Measurements from ENCODE around the gene CAAP1. TPM values are rescaled to one million over a fixed set of nuclear protein-coding genes. Genes with fewer than 3 reads are reported as not detected.
"Not testable (repeated sequence)": the region's sequence is repeated elsewhere in the genome, so short reads cannot be mapped to it uniquely, and the experiment has no call there.

CAAP1 gene, protein sequence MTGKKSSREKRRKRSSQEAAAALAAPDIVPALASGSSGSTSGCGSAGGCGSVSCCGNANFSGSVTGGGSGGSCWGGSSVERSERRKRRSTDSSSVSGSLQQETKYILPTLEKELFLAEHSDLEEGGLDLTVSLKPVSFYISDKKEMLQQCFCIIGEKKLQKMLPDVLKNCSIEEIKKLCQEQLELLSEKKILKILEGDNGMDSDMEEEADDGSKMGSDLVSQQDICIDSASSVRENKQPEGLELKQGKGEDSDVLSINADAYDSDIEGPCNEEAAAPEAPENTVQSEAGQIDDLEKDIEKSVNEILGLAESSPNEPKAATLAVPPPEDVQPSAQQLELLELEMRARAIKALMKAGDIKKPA
- 1 to 10 TPM; 5.4 to 7.6 (median 6.1) TPM for polyA plus RNA-seq

DNA sequence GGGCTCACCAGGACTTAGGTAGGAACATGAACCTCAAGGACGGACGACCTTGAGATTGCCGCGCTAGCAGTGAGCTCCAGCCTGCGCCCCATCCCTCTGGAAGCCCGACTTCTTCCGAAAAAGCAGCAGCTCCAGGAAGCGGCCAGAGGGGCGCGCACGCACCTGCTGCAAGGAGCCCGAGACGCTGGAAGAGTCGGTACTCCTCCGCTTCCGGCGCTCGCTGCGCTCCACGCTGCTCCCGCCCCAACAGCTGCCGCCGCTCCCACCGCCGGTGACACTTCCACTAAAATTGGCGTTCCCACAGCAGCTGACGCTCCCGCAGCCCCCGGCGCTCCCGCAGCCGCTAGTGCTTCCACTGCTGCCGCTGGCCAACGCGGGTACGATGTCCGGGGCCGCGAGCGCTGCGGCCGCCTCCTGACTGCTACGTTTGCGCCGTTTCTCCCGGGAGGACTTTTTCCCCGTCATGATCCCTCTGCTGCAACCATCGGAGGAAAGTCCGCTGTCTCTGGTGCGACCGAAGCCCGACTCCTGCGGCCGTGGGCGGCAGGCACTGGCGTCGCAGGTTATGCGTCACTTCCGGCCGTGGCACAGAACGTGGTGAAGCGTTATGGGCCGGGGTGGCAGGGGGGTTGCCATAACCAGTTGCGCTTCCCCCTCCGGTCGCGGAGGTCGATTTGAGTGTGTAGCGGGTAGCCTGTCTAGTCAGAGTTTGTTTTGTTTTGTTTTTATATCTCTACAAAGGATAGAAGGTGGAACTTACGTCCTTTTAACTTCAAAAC lies at the start of gene CAAP1:
Gene CAAP1 (minus strand): TSS at position 552 of the 779 bp plus-strand sequence. CDS start 87 bp downstream, at position 465.
- peak within 1 kb of the TSS; percentile 90 for H3K27ac ChIP-seq (ENCODE audit: low read depth, low read length)
- WGBS, 3 donors = 0 to 1% (median 0%) methylated on average over 70 of the region's 70 CpGs

DNA sequence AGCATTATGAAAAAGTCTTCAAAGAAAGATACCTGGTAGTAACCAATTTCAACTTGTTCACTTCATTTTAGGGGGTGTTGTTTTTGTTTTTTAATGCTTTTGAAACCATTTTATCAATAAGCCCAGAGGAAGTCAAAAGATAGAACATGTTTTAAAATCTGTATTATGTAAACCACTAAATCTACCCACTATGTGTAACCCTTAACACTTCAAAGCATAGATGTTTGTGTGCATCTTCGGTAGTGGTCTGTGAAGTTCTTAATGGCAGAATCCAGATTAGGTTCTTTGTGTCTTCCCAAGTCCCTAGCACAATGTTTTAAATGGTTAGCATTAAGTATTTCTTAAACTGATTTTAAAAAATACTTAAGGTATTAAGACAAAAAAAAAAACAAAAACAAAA lies 48.2 kb upstream of the CAAP1 start:
- WGBS, 3 donors = 92 to 96% (median 94%) methylated on average over 1 of the region's 1 CpG
- H3K27ac ChIP-seq (ENCODE audit: low read depth, low read length) = no peak overlapping the region

DNA sequence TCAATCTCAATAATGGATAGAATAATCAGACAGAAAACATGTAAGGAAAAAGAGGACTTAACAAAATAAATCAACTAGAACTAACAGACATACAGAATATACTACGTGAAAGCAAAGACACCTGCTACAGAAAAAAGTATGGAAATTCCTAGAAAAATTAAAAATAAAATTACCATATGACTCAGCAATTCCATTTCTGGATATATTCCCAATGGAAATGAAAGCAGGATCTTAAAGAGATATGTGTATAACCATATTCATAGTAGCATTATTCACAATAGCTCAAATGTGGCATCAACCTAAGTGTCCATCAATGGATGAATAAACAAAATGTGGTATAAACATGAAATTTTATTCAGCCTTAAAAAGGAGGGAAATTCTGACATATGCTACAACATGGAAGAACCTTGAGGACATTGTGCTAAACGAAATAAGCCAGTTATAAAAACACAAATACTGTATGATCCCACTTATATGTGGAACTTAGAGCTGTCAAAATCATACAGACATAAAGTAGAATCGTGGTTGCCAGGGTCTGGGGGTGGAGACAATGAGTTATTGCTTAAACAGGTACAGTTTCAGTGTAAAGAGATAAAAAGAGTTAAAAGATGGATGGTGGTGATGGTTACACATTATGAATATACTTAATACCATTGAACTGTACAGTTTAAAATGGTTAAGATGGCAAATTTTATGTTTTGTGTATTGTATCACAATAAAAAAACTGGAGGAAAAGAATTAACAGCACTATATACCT lies 47.5 kb upstream of the CAAP1 start:
- no peak overlapping the region for H3K27ac ChIP-seq (ENCODE audit: low read depth, low read length)
- 77 to 88% (median 81%) methylated on average over 3 of the region's 3 CpGs for WGBS, 3 donors

DNA sequence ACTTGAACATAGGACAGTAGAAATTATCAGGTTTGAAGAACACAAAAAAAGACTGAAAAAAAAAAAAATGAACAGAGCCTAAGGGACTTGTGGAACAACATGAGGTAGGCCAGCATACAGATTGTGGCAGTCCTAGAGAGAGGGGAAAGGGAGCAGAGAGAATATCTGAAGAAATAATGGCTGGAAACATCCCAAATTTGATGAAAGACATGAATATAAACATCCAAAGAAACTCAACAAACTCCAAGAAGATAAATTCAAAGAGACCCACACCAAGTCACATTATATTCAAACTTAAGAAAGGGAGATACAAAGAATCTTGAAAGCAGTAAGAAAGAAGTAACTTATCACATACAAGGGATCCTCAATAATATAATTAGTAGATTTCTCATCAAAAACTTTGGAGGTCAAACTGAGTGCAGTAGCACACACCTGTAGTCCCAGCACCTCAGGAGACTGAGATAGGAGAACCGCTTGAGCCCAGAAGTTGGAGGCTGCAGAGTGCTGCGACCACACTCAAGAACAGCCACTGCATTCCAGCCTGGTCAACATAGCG lies 45.3 kb upstream of the CAAP1 start:
- no peak overlapping the region for H3K27ac ChIP-seq (ENCODE audit: low read depth, low read length)
- 98 to 99% (median 99%) methylated on average over 3 of the region's 3 CpGs for WGBS, 3 donors

DNA sequence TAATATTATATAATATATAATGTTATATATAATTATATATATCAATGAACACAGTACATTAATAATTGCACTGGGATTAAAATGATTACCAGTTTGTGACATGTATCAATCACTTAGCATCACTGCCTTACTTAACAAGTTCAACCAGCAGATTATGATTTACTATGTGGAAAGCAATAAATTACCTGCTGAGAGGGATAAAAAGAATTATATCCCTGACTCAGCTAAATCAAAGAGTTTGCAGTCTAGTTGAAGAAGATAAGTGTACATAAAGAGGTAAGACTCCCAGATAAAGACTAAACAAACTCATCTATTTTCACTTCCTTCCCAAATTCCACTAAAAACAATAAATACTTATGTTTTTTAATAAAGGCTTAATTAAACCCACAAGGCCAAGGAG lies 43.2 kb upstream of the CAAP1 start:
- H3K27ac ChIP-seq (ENCODE audit: low read depth, low read length) = no peak overlapping the region

DNA sequence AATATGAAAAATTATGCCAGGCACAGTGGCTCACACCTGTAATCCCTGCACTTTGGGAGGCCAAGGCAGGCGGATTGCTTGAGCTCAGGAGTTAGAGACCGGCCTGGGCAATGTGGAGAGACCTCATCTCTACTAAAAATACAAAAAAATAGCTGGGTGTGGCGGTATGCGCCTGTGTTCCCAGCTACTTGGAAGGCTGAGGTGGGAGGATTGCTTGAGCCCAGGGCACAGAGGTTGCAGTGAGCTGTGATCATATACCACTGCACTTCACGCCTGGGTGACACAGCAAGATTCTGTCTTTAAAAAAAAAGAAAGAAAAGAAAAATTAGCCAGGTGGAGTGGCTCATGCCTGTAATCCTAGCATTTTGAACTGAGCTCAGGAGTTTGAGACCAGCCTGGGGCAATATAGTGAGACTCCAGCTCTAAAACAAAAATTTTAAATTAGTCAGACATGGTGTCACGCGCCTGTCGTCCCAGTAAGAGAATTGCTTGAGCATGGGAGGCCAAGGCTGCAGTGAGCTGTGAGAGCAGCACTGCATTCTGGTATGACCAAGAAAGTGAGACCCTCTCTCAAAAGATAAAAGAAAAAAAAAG lies 36.4 kb upstream of the CAAP1 start:
- WGBS, 3 donors = 96 to 97% (median 97%) methylated on average over 8 of the region's 8 CpGs
- H3K27ac ChIP-seq (ENCODE audit: low read depth, low read length) = no peak overlapping the region

DNA sequence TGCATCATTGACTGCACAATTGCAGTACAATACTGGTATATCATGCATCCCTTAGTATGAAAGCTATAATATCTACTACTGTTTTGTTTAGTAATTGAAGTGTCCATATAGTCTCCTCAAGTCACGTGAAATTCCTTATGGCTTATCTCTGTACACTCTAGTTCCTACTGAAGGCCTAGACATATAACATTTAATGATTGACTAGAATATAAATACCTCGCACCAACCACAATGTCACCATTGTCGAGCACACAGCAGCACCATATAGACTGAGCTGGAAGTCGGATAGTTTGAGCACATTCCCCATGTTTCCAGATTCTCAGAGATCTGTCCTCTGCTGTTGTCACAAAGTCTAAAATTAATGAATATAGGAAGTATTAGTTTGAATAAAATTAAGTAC lies 33.0 kb upstream of the CAAP1 start:
- WGBS, 3 donors = 72 to 97% (median 96%) methylated on average over 4 of the region's 4 CpGs
- H3K27ac ChIP-seq (ENCODE audit: low read depth, low read length) = no peak overlapping the region

DNA sequence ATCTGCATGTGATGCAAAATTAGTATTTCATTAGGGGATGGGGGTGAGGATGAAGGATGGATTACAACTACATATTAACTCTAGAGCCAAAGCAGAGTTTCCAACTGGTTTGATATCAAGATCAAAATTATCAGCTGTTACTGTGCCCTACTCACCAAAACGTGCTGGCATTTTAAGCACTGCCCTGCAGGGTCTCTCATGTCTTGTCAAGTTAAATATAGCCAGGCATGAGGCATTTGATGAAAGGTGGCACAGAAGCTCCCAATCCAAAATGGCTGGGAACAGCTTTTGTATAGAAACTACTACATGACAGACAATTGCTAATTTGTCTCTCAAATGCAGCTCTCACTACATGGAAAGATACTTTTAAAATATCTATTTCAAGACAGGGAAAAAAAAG lies 27.1 kb upstream of the CAAP1 start:
- H3K27ac ChIP-seq (ENCODE audit: low read depth, low read length) = no peak overlapping the region
- WGBS, 3 donors = 24 to 86% (median 76%) methylated on average over 1 of the region's 1 CpG

DNA sequence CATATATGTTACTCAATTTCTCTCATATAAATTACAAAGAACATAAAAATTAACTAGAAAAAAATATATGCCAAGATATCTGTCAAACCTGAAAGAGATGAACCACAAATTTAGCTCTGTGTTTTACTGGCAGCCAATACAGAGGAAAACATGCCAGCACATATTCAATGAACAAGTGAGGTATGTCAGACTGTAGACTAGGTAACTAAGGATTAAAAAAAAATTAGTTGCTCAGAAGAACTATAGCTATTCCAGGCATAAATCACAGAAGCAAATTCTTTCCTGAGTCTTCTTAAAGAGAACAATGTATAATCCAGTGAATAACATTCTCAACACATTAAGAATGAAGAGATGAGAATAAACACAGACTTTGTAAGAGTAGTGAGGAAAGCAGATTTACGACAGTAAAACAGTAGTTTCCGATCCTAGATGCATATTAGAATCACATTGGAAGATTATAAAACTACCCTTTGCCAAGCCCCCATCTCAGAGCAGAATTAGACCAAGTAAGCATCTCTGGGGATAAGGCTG lies 20.6 kb upstream of the CAAP1 start:
- WGBS, 3 donors = 93 to 99% (median 97%) methylated on average over 2 of the region's 2 CpGs
- H3K27ac ChIP-seq (ENCODE audit: low read depth, low read length) = no peak overlapping the region

DNA sequence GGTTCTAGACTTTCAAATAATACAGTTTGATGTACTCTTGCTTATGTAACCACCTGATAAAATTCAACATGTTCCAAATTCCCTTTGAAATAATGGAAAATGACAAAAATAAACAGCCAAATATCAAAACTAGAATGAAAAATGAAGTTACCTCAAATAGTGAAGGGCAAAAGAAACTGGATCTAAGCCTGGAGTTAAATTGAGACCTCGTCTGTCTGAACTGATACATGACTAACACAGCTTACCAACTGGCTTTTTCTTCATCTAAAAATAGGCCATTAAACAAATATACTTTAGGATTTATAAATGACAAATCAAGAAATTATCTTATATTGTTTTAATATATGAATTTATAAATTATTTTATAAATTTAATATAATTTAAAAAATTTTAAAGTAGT lies 12.1 kb upstream of the CAAP1 start:
- WGBS, 3 donors = 70 to 88% (median 83%) methylated on average over 1 of the region's 1 CpG
- H3K27ac ChIP-seq (ENCODE audit: low read depth, low read length) = no peak overlapping the region

DNA sequence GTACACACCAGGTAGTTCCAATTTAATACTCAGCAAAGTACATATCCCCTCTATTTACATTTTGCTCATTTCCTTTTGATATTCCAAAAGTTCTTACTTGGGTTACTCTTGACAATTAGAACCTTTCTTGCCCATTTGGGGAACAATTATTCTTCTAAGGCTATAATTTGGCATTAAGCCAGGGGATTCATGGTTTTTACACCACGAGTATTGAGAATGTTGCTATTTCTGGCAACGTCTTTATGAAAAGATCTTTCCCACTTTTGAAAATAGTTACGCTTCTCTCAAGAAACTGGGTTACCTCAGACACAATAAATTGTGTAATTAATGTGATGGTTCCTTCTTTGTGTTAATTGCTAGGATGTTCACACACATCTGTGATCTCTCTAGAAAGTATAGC lies 11.5 kb upstream of the CAAP1 start:
- 39 to 80% (median 55%) methylated on average over 3 of the region's 3 CpGs for WGBS, 3 donors
- no peak overlapping the region for H3K27ac ChIP-seq (ENCODE audit: low read depth, low read length)

DNA sequence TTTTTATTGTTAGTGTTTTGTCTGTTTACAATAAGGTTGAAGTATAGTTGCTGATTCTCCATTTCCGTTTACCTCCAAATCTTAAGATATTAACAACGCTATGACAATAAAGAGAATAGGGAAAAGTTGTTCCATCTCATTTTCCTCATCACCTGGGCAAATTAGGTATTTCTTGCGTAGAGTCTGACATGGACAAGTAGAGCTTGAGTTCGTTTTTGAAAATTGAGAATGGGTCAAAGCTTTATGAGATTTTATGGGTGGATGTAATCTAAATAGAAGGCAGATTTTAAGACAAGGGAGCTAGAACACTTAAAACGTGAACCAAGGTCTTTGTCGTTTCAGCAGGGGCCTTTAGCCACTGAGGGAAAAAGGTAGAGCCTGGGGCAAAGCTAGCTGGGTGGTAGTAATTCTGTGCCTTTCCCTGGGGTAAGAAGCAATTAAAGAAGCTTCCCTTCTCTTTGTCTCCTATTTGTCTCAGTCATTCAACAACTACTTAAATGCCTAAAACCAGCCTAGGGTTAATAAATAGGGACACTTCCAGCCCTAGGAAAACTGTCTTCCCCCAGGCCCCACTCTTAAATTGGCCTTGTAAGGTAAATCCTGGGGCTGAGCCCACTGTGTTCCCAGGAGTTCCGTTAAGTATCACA lies 551 bp upstream of the CAAP1 start:
- H3K27ac ChIP-seq (ENCODE audit: low read depth, low read length) = no peak overlapping the region
- 12 to 27% (median 24%) methylated on average over 7 of the region's 7 CpGs for WGBS, 3 donors

DNA sequence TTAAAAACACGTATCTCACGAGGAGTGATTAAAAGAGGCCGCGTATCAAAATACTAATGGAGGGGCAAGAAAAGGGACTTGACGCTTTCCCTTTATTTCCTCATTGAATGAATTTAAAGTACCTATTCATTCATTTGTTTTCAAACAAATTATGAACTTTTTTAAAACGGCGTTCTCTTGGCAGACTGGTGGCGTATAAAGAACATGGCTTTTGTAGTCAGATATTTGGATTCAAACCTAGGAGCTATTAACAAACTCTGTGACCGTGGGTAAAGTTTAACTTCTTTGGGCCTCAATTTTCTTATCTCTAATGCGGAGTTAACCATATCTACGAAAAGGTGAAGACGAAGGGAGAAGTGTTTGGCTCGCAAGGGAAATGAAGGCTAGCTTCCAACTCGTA lies 876 bp downstream of the CAAP1 start:
- 0 to 1% (median 0%) methylated on average over 14 of the region's 14 CpGs for WGBS, 3 donors
- H3K27ac ChIP-seq (ENCODE audit: low read depth, low read length) = no peak overlapping the region

DNA sequence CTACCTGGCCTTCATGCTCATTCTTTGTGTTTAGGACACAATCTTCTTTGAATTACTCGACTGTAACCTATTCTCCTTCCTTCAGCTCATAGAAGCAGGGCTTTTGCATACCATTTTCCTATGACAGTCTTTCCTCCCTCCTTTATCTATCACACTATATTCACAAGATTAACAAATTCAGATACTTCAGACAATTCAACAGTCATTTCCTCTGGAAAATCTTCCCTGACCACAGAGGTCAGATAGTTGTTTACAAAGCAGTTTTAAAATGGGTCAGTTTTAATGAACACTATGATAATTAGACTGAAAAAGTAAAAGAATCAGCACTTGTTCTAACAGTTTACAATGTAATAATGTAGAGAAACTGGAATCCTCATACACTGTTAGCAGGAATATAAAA lies 4.3 kb downstream of the CAAP1 start:
- WGBS, 3 donors = 70 to 94% (median 87%) methylated on average over 1 of the region's 1 CpG
- no peak overlapping the region for H3K27ac ChIP-seq (ENCODE audit: low read depth, low read length)

DNA sequence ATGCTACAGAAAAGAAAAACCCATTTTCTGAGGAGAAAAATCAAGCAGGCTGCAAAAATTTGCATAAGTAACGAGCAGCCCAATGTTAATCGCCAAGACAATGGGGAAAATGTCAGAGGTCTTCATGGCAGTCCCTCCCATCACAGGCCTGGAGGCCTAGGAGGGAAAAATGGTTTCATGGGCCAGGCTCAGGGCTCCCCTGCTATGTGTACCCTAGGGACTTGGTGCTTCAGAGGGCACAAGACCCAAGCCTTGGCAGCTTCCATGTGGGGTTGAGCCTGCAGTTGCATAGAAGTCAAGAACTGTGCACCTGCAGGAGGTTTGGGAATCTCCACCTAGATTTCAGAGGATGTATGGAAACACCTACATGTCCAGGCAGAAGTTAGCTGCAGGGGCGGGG lies 10.4 kb downstream of the CAAP1 start:
- WGBS, 3 donors = 97 to 99% (median 97%) methylated on average over 3 of the region's 3 CpGs
- H3K27ac ChIP-seq (ENCODE audit: low read depth, low read length) = no peak overlapping the region

DNA sequence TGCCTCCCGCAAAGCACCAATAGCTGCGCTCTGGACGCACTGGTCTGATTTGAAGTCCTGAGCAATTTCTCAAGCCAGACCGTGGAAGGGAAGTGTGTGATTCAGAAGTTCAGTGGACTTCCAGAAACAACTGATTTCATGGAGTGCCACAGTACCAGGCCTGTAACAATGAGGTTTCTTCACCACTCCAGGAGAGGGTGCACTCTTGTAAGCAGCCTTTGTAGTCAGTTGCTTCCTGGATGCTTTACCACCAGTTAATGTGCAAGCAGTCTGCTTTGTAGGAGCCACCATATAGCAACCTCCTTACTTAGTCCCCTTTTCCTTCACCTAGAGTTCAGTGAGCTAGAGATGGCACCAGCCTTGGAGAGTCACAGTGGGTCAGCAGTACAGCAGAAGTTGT lies 12.3 kb downstream of the CAAP1 start:
- no peak overlapping the region for H3K27ac ChIP-seq (ENCODE audit: low read depth, low read length)
- 85 to 99% (median 97%) methylated on average over 4 of the region's 4 CpGs for WGBS, 3 donors

DNA sequence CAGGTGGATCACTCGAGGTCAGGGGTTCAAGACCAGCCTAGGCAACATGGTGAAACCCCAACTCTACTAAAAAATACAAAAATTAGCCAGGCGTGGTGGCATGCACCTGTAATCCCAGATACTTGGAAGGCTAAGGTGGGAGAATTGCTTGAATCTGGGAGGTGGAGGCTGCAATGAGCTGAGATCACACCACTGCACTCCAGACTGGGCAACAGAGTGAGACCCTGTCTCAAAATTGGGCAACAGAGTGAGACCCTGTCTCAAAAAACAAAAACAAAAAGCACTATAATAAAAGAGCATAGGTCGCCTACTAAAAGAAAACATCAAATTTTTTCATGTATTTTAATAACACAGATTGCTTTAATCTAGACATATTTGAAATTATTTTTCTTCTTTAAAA lies 17.4 kb downstream of the CAAP1 start:
- WGBS, 3 donors = 92 to 99% (median 92%) methylated on average over 3 of the region's 3 CpGs

DNA sequence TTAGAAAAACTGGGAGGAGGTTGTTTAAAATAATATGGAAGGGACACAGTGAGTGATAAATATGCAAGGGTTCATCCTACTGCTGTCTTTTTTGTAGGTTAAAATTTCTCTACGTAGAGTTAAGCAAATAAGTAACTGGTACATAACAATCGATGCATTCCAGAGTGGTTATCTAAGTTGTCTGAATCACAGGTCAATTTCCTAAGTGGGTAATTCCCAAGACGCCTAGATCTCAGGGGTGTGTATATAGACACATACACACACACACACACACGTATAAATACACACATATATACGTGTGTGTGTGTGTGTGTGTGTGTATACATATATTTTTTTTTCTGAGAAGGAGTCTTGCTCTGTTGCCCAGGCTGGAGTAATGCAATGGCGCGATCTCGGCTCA lies 22.3 kb downstream of the CAAP1 start:
- 62 to 89% (median 86%) methylated on average over 8 of the region's 8 CpGs for WGBS, 3 donors
- H3K27ac ChIP-seq (ENCODE audit: low read depth, low read length) = no peak overlapping the region

More for the DNA sequence above, 17.4 kb downstream of the CAAP1 start:
- not testable (repeated sequence) for H3K27ac ChIP-seq (ENCODE audit: low read depth, low read length)
